Osteoblast (primary cell): ENCODE measurements around the gene EHD4. TPM values are rescaled to one million over a fixed set of nuclear protein-coding genes. Genes with fewer than 3 reads are reported as not detected.

Source experiments
- DNase-seq: peaks from one replicate; pipeline ENCODE4 v3.0.0; 2011; ENCODE audit warnings: low spot score, mixed read lengths; ENCODE audit not compliant: insufficient read length; ENCODE audit errors: missing footprints
- H2AFZ ChIP-seq: 2 replicates; pipeline ENCODE4 v1.6.0; 2011; ENCODE audit warnings: mild to moderate bottlenecking, low read length
- H3K27ac ChIP-seq: 2 replicates; pipeline ENCODE4 v1.5.1; 2011; ENCODE audit warnings: mild to moderate bottlenecking, low read depth, low read length, moderate library complexity
- H3K27me3 ChIP-seq: 2 replicates; pipeline ENCODE4 v1.6.0; 2012; ENCODE audit warnings: mild to moderate bottlenecking, control low read depth, inconsistent platforms, low read length, moderate library complexity; ENCODE audit not compliant: insufficient read depth
- H3K36me3 ChIP-seq: 2 replicates; pipeline ENCODE4 v1.5.1; 2011; ENCODE audit warnings: mild to moderate bottlenecking, low read length, control low read depth, moderate library complexity; ENCODE audit not compliant: insufficient read depth
- H3K4me1 ChIP-seq: 2 replicates; pipeline ENCODE4 v1.5.1; 2011; ENCODE audit warnings: mild to moderate bottlenecking, low read length, control low read depth, moderate library complexity; ENCODE audit not compliant: insufficient read depth
- H3K4me2 ChIP-seq: 2 replicates; pipeline ENCODE4 v1.6.0; 2011; ENCODE audit warnings: mild to moderate bottlenecking, low read length; ENCODE audit not compliant: insufficient read depth
- H3K4me3 ChIP-seq: fragments of 200-600 bp; sonication (generic); 3 replicates; pipeline ENCODE4 v1.5.1; 2012; ENCODE audit warnings: mild to moderate bottlenecking, low read length, inconsistent platforms; ENCODE audit not compliant: insufficient read depth
- H3K79me2 ChIP-seq: 2 replicates; pipeline ENCODE4 v1.6.0; 2012; ENCODE audit warnings: mild to moderate bottlenecking, low read length, control low read depth, inconsistent platforms; ENCODE audit not compliant: insufficient read depth
- H3K9me3 ChIP-seq: 2 replicates; pipeline ENCODE4 v1.5.1; 2011; ENCODE audit warnings: low read depth, low read length, control low read depth
- H4K20me1 ChIP-seq: 2 replicates; pipeline ENCODE4 v1.6.0; 2012; ENCODE audit warnings: mild to moderate bottlenecking, low read length, control low read depth; ENCODE audit not compliant: insufficient read depth
- total RNA-seq: library from RNA; depleted of rRNA; stranded (reverse); fragments of >200 nt; gene quantifications from 2 replicates; pipeline ENCODE4 v1.2.3, GENCODE V29; 2012
- TF ChIP-seq, protein P1 (sequence below): IDR thresholded peaks from 2 replicates; pipeline ENCODE4 v1.5.1; 2011; ENCODE audit warnings: mild to moderate bottlenecking, low read depth, low read length, moderate library complexity; ENCODE audit errors: extremely low read depth

Gene EHD4
- total RNA-seq, 1 donor = 15.9 TPM

DNA sequence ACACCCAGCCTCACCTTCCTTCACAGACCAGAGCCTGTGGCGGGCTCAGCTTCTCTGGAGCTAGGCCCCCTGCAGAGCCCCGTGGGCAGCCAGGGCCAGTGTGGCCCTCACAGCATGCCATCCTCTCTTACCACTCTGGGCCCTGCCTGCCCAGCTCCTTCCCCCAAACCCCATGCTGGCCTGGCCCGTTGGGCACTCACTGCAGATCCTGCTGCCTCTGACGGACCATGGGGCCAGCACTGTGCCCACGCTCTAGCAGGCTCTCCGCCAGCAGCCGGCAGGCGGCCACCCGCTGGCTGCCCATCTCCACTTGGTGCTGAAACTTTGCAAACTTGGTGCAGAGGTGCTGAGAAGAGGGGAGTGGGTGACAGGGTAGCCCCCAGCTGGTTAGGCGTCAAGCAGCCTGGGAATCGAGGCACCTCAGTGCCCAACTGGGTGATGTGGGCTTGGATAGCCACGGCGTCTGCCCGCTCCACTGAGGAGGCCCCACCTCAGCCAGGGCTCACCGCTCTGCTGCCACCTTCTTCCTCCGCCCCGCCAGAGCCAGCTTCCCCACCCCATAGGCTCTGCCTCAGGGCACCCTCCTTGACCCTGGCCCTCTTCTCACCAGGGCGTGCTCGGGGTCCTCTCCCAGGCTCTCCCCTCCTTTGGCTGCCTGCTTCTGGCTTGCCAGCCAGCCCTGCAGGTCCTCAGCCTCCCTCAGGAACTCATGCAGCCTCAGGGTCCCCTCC, 101.0 kb downstream of the EHD4 start:
- Histone ChIP-seq H3K36me3 (no peaks in the 10 kb centered on the region), H3K4me2 (no peak overlapping the region), H3K27me3 (peaks cover 4% of the 10 kb centered on the region), H3K4me3 (no peak overlapping the region), H4K20me1 (no peaks in the 10 kb centered on the region), H2AFZ (no peak overlapping the region), H3K9me3 (no peaks in the 10 kb centered on the region), H3K4me1 (peaks cover 7% of the 10 kb centered on the region), H3K79me2 (no peaks in the 10 kb centered on the region), H3K27ac (no peak overlapping the region)
- TF ChIP-seq, protein P1, sequence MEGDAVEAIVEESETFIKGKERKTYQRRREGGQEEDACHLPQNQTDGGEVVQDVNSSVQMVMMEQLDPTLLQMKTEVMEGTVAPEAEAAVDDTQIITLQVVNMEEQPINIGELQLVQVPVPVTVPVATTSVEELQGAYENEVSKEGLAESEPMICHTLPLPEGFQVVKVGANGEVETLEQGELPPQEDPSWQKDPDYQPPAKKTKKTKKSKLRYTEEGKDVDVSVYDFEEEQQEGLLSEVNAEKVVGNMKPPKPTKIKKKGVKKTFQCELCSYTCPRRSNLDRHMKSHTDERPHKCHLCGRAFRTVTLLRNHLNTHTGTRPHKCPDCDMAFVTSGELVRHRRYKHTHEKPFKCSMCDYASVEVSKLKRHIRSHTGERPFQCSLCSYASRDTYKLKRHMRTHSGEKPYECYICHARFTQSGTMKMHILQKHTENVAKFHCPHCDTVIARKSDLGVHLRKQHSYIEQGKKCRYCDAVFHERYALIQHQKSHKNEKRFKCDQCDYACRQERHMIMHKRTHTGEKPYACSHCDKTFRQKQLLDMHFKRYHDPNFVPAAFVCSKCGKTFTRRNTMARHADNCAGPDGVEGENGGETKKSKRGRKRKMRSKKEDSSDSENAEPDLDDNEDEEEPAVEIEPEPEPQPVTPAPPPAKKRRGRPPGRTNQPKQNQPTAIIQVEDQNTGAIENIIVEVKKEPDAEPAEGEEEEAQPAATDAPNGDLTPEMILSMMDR = no peak
- DNase-seq = no peak

GRCh38 chr15:41870689-41871081, 101.7 kb downstream of the EHD4 start:
- no peaks in the 10 kb centered on the region for H4K20me1 ChIP-seq
- H3K9me3 ChIP-seq = no peaks in the 10 kb centered on the region
- TF ChIP-seq, protein P1 = no peak
- no peak overlapping the region for H3K27ac ChIP-seq
- no peaks in the 10 kb centered on the region for H3K79me2 ChIP-seq
- H3K27me3 ChIP-seq = peaks cover 4% of the 10 kb centered on the region
- peak overlapping the region; percentile 29 for H3K4me2 ChIP-seq
- H3K4me1 ChIP-seq = peaks cover 7% of the 10 kb centered on the region
- no peak overlapping the region for H2AFZ ChIP-seq
- no peak overlapping the region for H3K4me3 ChIP-seq
- H3K36me3 ChIP-seq = no peaks in the 10 kb centered on the region
- peak; percentile 98 for DNase-seq

DNA sequence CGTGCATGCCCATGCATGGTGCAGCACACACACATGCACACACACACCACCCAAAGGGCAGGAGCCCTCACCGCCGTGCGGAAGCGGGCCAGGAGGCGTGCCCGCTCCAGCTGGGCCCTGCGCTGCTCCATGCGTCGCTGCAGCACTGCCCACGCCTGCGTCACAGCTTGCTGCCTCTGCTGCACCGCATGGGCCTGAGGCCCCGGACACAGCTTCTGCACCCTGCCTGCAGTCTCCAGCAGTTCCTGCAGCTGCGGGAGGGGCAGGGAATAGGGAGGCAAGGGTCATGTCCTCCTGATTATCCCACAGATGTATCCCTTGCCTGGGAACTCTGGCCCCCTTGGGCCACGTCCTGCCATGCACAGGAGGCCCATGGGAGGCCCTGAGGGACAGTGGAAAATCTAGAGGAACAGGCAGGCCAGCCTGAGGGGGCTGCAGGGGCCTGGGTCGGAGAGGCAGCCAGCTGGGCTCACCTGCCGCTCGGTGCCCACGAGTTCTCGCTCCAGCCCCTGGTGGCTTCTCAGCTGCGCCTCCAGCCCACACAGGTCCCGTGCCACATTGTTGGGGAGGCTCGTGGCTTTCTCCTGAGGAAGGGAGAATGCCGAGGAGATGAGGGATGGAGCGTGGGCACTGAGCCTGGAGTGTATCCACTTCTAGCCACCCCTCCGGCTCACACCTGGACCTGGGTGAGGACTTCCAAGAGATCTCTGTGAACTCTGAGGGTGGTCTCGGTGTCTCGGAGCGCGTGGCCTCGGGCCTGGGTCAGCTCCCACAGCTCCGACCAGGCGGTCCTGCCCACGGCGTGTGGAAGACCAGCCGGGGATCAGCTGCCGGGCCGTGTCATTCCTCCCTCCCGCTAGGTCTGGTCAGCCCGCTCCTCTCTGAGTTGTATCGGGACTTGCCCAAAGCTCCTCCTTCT, 102.3 kb downstream of the EHD4 start:
- H3K79me2 ChIP-seq = no peaks in the 10 kb centered on the region
- peak overlapping the region; percentile 29 for H3K4me2 ChIP-seq
- H3K4me3 ChIP-seq = no peak overlapping the region
- peaks cover 7% of the 10 kb centered on the region for H3K4me1 ChIP-seq
- H4K20me1 ChIP-seq = no peaks in the 10 kb centered on the region
- H3K27ac ChIP-seq = no peak overlapping the region
- TF ChIP-seq, protein P1 = no peak
- peaks cover 4% of the 10 kb centered on the region for H3K27me3 ChIP-seq
- DNase-seq = no peak
- no peak overlapping the region for H2AFZ ChIP-seq
- H3K9me3 ChIP-seq = no peaks in the 10 kb centered on the region
- no peaks in the 10 kb centered on the region for H3K36me3 ChIP-seq

GRCh38 chr15:41868321-41868720, 104.0 kb downstream of the EHD4 start:
- DNase-seq = no peak
- Histone ChIP-seq H3K4me2 (no peak overlapping the region), H3K4me3 (no peak overlapping the region), H3K36me3 (no peaks in the 10 kb centered on the region), H3K27me3 (peaks cover 4% of the 10 kb centered on the region), H3K27ac (no peak overlapping the region), H3K79me2 (no peaks in the 10 kb centered on the region), H3K9me3 (no peaks in the 10 kb centered on the region), H4K20me1 (no peaks in the 10 kb centered on the region), H2AFZ (no peak overlapping the region), H3K4me1 (peaks cover 7% of the 10 kb centered on the region)
- TF ChIP-seq, protein P1 = no peak
